ENCODE measurements around the gene F2.

GRCh38 chr11:46778416-46778815 lies 59.4 kb downstream of the F2 start:
- TF ChIP-seq CTCF (IDR thresholded peaks at IDR 0.05 in 2 of 3, conservative IDR thresholded peaks at IDR 0.05 in 1 of 3; ENCODE audit: borderline replicate concordance in 1 of 3, insufficient read depth in 1 of 3, low read depth in 2 of 3, low read length in 2 of 3) (no peak), POLR2AphosphoS5 (IDR thresholded peaks at IDR 0.05; ENCODE audit: low read depth, low read length) (no peak), SP1 (IDR thresholded peaks at IDR 0.05; ENCODE audit: low read depth) (no peak), FOSL1 (IDR thresholded peaks at IDR 0.05; ENCODE audit: low read depth) (no peak), MAX (IDR thresholded peaks at IDR 0.05) (no peak), SRF (IDR thresholded peaks at IDR 0.05; ENCODE audit: low read depth) (no peak), EZH2 (IDR thresholded peaks at IDR 0.05) (no peak), JUND (IDR thresholded peaks at IDR 0.05) (no peak)
